ENCODE data around the gene TYMS.

TYMS gene

GRCh38 chr18:673769-674168 lies 16.3 kb downstream of the TYMS start:
- Histone ChIP-seq H3K4me1 (ENCODE audit: control extremely low read depth in 1 of 4, control insufficient read depth in 4 of 4, insufficient read depth in 4 of 4, low read length in 3 of 4) (peaks cover 0 to 6% (median 2%) of the 10 kb centered on the region in 4 experiments), H3K27ac (ENCODE audit: insufficient read depth in 1 of 2, low read depth in 1 of 2, low read length in 2 of 2, poor library complexity in 1 of 2, severe bottlenecking in 2 of 2) (no peak overlapping the region), H3K9me3 (ENCODE audit: control extremely low read depth in 1 of 5, control insufficient read depth in 4 of 5, insufficient read depth in 2 of 5, low read depth in 1 of 5, low read length in 4 of 5) (no peaks in the 10 kb centered on the region), H3K36me3 (ENCODE audit: control insufficient read depth in 4 of 4, insufficient read depth in 4 of 4, low read length in 3 of 4) (peaks cover 32 to 90% (median 68%) of the 10 kb centered on the region in 4 experiments), H3K4me3 (ENCODE audit: control insufficient read depth in 1 of 7, extremely low read depth in 1 of 7, insufficient read depth in 4 of 7, low read depth in 2 of 7, low read length in 6 of 7) (no peak overlapping the region), H3K27me3 (replicated peaks in 2 of 5; ENCODE audit: control insufficient read depth in 4 of 5, insufficient read depth in 5 of 5, low read length in 4 of 5) (no peaks in the 10 kb centered on the region)
- ChIA-PET CTCF (interaction anchor here (0.7 to 1.7 kb wide), 4 partner anchors 12 to 50 kb away, joined by 3 to 5 read pairs (median 4); no protein-coding TSS in a partner anchor), POLR2A (no interaction called here)
- WGBS (ENCODE audit: insufficient coverage), result 60% methylated on average over 2 of the region's 5 CpGs
- no peak for DNase-seq

- peak overlapping the region in 1 of 2 experiments; percentile 30 for H3K27ac ChIP-seq (ENCODE audit: insufficient read depth in 1 of 2, low read depth in 1 of 2, low read length in 2 of 2, poor library complexity in 1 of 2, severe bottlenecking in 2 of 2)
- ChIA-PET CTCF (interaction anchor here (0.6 to 1.9 kb wide), 3 partner anchors 50 to 461 kb away, joined by 4 to 9 read pairs (median 4); no protein-coding TSS in a partner anchor), POLR2A (no interaction called here)
- 98% methylated on average over 5 of the region's 7 CpGs for WGBS (ENCODE audit: insufficient coverage)
- H3K36me3 ChIP-seq (ENCODE audit: control insufficient read depth in 4 of 4, insufficient read depth in 4 of 4, low read length in 3 of 4), result peaks cover 29 to 90% (median 65%) of the 10 kb centered on the region in 4 experiments
- no peaks in the 10 kb centered on the region for H3K27me3 ChIP-seq (replicated peaks in 2 of 5; ENCODE audit: control insufficient read depth in 4 of 5, insufficient read depth in 5 of 5, low read length in 4 of 5)
- no peak overlapping the region for H3K4me3 ChIP-seq (ENCODE audit: control insufficient read depth in 1 of 7, extremely low read depth in 1 of 7, insufficient read depth in 4 of 7, low read depth in 2 of 7, low read length in 6 of 7)
- DNase-seq, result no peak
- H3K4me1 ChIP-seq (ENCODE audit: control extremely low read depth in 1 of 4, control insufficient read depth in 4 of 4, insufficient read depth in 4 of 4, low read length in 3 of 4), result peaks cover 0 to 5% (median under 1%) of the 10 kb centered on the region in 4 experiments
- H3K9me3 ChIP-seq (ENCODE audit: control extremely low read depth in 1 of 5, control insufficient read depth in 4 of 5, insufficient read depth in 2 of 5, low read depth in 1 of 5, low read length in 4 of 5), result no peaks in the 10 kb centered on the region
Measured at GRCh38 chr18:675307-675706, 17.9 kb downstream of the TYMS start.

DNA sequence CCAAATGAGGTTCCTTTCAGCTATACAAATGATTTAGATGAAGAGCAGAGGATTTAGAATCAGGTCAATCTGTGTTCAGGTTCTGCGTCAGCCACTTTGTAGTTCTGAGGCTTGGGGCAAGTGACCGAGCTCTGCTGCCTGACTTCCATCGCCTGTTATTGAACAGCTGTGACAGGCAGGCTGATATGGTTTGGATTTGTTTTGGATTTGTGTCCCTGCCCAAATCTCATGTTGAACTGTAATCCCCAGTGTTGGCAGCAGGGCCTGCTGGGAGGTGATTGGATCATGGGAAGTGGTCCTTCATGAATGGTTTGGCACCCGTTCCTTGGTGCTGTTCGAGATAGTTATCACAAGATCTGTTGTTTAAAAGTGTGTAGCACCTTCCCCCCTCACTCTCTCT lies 18.6 kb downstream of the TYMS start:
- Histone ChIP-seq H3K27me3 (replicated peaks in 2 of 5; ENCODE audit: control insufficient read depth in 4 of 5, insufficient read depth in 5 of 5, low read length in 4 of 5) (no peaks in the 10 kb centered on the region), H3K9me3 (ENCODE audit: control extremely low read depth in 1 of 5, control insufficient read depth in 4 of 5, insufficient read depth in 2 of 5, low read depth in 1 of 5, low read length in 4 of 5) (no peaks in the 10 kb centered on the region), H3K4me1 (ENCODE audit: control extremely low read depth in 1 of 4, control insufficient read depth in 4 of 4, insufficient read depth in 4 of 4, low read length in 3 of 4) (no peaks in the 10 kb centered on the region), H3K27ac (ENCODE audit: insufficient read depth in 1 of 2, low read depth in 1 of 2, low read length in 2 of 2, poor library complexity in 1 of 2, severe bottlenecking in 2 of 2) (no peak overlapping the region), H3K36me3 (ENCODE audit: control insufficient read depth in 4 of 4, insufficient read depth in 4 of 4, low read length in 3 of 4) (peaks cover 24 to 86% (median 62%) of the 10 kb centered on the region in 4 experiments), H3K4me3 (ENCODE audit: control insufficient read depth in 1 of 7, extremely low read depth in 1 of 7, insufficient read depth in 4 of 7, low read depth in 2 of 7, low read length in 6 of 7) (no peak overlapping the region)
- no peak for DNase-seq
- WGBS (ENCODE audit: insufficient coverage), result 93% methylated on average over 2 of the region's 5 CpGs
- POLR2A ChIA-PET, result no interaction called here
- CTCF ChIA-PET, result interaction anchor here (1.0 to 1.9 kb wide), 2 partner anchors 51 to 155 kb away, joined by 4 to 9 read pairs; no protein-coding TSS in a partner anchor

- Histone ChIP-seq H3K4me3 (ENCODE audit: control insufficient read depth in 1 of 7, extremely low read depth in 1 of 7, insufficient read depth in 4 of 7, low read depth in 2 of 7, low read length in 6 of 7) (no peak overlapping the region), H3K4me1 (ENCODE audit: control extremely low read depth in 1 of 4, control insufficient read depth in 4 of 4, insufficient read depth in 4 of 4, low read length in 3 of 4) (peaks cover 0 to 3% (median 1%) of the 10 kb centered on the region in 4 experiments), H3K36me3 (ENCODE audit: control insufficient read depth in 4 of 4, insufficient read depth in 4 of 4, low read length in 3 of 4) (peaks cover 21 to 87% (median 61%) of the 10 kb centered on the region in 4 experiments), H3K9me3 (ENCODE audit: control extremely low read depth in 1 of 5, control insufficient read depth in 4 of 5, insufficient read depth in 2 of 5, low read depth in 1 of 5, low read length in 4 of 5) (no peaks in the 10 kb centered on the region), H3K27me3 (replicated peaks in 2 of 5; ENCODE audit: control insufficient read depth in 4 of 5, insufficient read depth in 5 of 5, low read length in 4 of 5) (no peaks in the 10 kb centered on the region), H3K27ac (ENCODE audit: insufficient read depth in 1 of 2, low read depth in 1 of 2, low read length in 2 of 2, poor library complexity in 1 of 2, severe bottlenecking in 2 of 2) (no peak overlapping the region)
- CTCF ChIA-PET, result interaction anchor here (1.1 to 1.9 kb wide), 2 partner anchors 18 to 52 kb away, joined by 3 to 9 read pairs; no protein-coding TSS in a partner anchor
- 94% methylated on average over 2 of the region's 3 CpGs for WGBS (ENCODE audit: insufficient coverage)
- no peak for DNase-seq
- POLR2A ChIA-PET, result no interaction called here
Measured at GRCh38 chr18:676736-677135, 19.3 kb downstream of the TYMS start.

DNA sequence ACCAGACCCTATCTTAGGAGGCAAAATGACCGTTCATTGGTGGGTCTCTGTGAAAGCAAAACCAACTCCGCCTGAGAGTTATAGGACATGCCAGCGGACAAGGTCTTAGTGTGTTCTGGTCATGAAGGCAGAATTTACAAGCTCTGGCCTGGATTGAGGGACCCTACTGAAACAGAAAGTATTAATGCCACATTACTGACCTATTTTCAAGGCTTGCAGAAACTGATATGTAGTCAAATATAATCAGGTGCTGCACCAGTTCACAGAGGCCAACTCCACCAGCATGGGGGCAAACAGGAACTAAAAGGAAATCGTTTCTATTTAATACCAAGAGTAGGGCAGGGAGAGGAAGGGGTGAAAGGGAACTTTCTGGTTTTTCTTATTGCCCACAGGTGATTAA lies 19.7 kb downstream of the TYMS start:
- Histone ChIP-seq H3K27ac (ENCODE audit: insufficient read depth in 1 of 2, low read depth in 1 of 2, low read length in 2 of 2, poor library complexity in 1 of 2, severe bottlenecking in 2 of 2) (no peak overlapping the region), H3K36me3 (ENCODE audit: control insufficient read depth in 4 of 4, insufficient read depth in 4 of 4, low read length in 3 of 4) (peaks cover 24 to 88% (median 62%) of the 10 kb centered on the region in 4 experiments), H3K9me3 (ENCODE audit: control extremely low read depth in 1 of 5, control insufficient read depth in 4 of 5, insufficient read depth in 2 of 5, low read depth in 1 of 5, low read length in 4 of 5) (no peaks in the 10 kb centered on the region), H3K4me3 (ENCODE audit: control insufficient read depth in 1 of 7, extremely low read depth in 1 of 7, insufficient read depth in 4 of 7, low read depth in 2 of 7, low read length in 6 of 7) (no peak overlapping the region), H3K4me1 (ENCODE audit: control extremely low read depth in 1 of 4, control insufficient read depth in 4 of 4, insufficient read depth in 4 of 4, low read length in 3 of 4) (peaks cover 0 to 7% (median 3%) of the 10 kb centered on the region in 4 experiments), H3K27me3 (replicated peaks in 2 of 5; ENCODE audit: control insufficient read depth in 4 of 5, insufficient read depth in 5 of 5, low read length in 4 of 5) (no peaks in the 10 kb centered on the region)
- DNase-seq, result no peak
- 50% methylated on average over 3 of the region's 4 CpGs for WGBS (ENCODE audit: insufficient coverage)
- ChIA-PET POLR2A (no interaction called here), CTCF (interaction anchor here (1.1 kb wide), 1 partner anchor 19 kb away, joined by 3 read pairs; no protein-coding TSS in a partner anchor)

- WGBS (ENCODE audit: insufficient coverage), result 97% methylated on average over 14 of the region's 14 CpGs
- ChIA-PET CTCF (interaction anchor here (0.6 to 2.5 kb wide), 2 partner anchors 7 to 54 kb away, joined by 3 to 6 read pairs; no protein-coding TSS in a partner anchor), POLR2A (no interaction called here)
- peaks cover 18 to 85% (median 56%) of the 10 kb centered on the region in 4 experiments for H3K36me3 ChIP-seq (ENCODE audit: control insufficient read depth in 4 of 4, insufficient read depth in 4 of 4, low read length in 3 of 4)
- no peak overlapping the region for H3K4me3 ChIP-seq (ENCODE audit: control insufficient read depth in 1 of 7, extremely low read depth in 1 of 7, insufficient read depth in 4 of 7, low read depth in 2 of 7, low read length in 6 of 7)
- no peaks in the 10 kb centered on the region for H3K27me3 ChIP-seq (replicated peaks in 2 of 5; ENCODE audit: control insufficient read depth in 4 of 5, insufficient read depth in 5 of 5, low read length in 4 of 5)
- DNase-seq, result no peak
- H3K27ac ChIP-seq (ENCODE audit: insufficient read depth in 1 of 2, low read depth in 1 of 2, low read length in 2 of 2, poor library complexity in 1 of 2, severe bottlenecking in 2 of 2), result no peak overlapping the region
- peaks cover 0 to 10% (median 5%) of the 10 kb centered on the region in 4 experiments for H3K4me1 ChIP-seq (ENCODE audit: control extremely low read depth in 1 of 4, control insufficient read depth in 4 of 4, insufficient read depth in 4 of 4, low read length in 3 of 4)
- no peaks in the 10 kb centered on the region for H3K9me3 ChIP-seq (ENCODE audit: control extremely low read depth in 1 of 5, control insufficient read depth in 4 of 5, insufficient read depth in 2 of 5, low read depth in 1 of 5, low read length in 4 of 5)
Measured at GRCh38 chr18:677951-678381, 20.5 kb downstream of the TYMS start.

DNA sequence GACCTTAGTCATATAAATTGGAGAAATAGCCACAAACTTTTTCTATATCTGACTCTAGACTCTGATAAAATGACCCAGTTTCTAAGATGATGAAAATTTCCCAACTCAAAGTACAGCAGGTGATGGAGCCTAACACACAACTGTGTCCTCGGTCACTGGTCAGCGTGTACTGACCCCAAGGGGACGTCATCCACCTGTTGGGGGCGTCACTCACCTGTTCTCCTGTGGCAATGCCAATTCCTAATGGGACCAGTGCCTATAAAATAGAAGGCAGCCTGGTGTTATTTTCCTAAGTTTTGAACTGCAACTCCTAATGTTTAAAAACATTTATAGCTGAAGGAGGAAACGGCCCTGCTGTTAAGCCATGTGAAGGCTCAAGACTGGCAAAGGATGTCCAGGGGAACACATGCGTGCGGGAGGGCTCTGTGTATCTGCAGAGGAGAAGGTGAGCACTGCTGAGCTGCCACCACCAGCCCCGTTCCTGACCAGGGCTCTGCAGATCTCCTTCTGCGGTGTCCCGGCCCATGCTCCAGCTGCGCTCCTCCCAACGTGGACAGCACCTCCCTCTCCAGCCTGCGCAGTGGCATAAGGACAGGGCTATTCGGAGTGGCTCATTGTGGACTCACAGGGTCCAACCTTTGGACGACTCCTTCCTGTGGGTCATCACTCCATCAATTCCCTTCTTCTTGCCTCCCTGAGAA lies 21.2 kb downstream of the TYMS start:
- Histone ChIP-seq H3K27ac (ENCODE audit: insufficient read depth in 1 of 2, low read depth in 1 of 2, low read length in 2 of 2, poor library complexity in 1 of 2, severe bottlenecking in 2 of 2) (no peak overlapping the region), H3K27me3 (replicated peaks in 2 of 5; ENCODE audit: control insufficient read depth in 4 of 5, insufficient read depth in 5 of 5, low read length in 4 of 5) (no peaks in the 10 kb centered on the region), H3K9me3 (ENCODE audit: control extremely low read depth in 1 of 5, control insufficient read depth in 4 of 5, insufficient read depth in 2 of 5, low read depth in 1 of 5, low read length in 4 of 5) (no peaks in the 10 kb centered on the region), H3K4me1 (ENCODE audit: control extremely low read depth in 1 of 4, control insufficient read depth in 4 of 4, insufficient read depth in 4 of 4, low read length in 3 of 4) (peaks cover 0 to 11% (median 8%) of the 10 kb centered on the region in 4 experiments), H3K36me3 (ENCODE audit: control insufficient read depth in 4 of 4, insufficient read depth in 4 of 4, low read length in 3 of 4) (peaks cover 17 to 86% (median 55%) of the 10 kb centered on the region in 4 experiments), H3K4me3 (ENCODE audit: control insufficient read depth in 1 of 7, extremely low read depth in 1 of 7, insufficient read depth in 4 of 7, low read depth in 2 of 7, low read length in 6 of 7) (no peak overlapping the region)
- POLR2A ChIA-PET, result no interaction called here
- CTCF ChIA-PET, result interaction anchor here (0.6 to 2.5 kb wide), 4 partner anchors 8 to 152 kb away, joined by 3 to 6 read pairs (median 4); no protein-coding TSS in a partner anchor
- WGBS (ENCODE audit: insufficient coverage), result 99% methylated on average over 15 of the region's 15 CpGs
- no peak for DNase-seq
